Natural killer cell (primary cell): ENCODE results near the gene FBXO4. TPM values are rescaled to one million over a fixed set of nuclear protein-coding genes. Genes with fewer than 3 reads are reported as not detected.

Source experiments
- ATAC-seq, 3 donors: fragments of 150-1000 bp in 2 of 3; fragments of 200-7000 bp in 1 of 3; cut with Tn5 transposase; 1 replicate in 1 of 3; 2 replicates in 2 of 3; pipeline ENCODE4 v1.10.0; 2021; ENCODE audit warnings: mild to moderate bottlenecking in 2 of 3, moderate library complexity in 2 of 3
- DNase-seq, 2 donors: peaks; one replicate each; pipeline versions ENCODE4 v3.0.0 to v3.0.0-alpha.2; 2013 to 2021; ENCODE audit warnings: mixed read lengths in 1 of 2
- H3K27ac ChIP-seq: one replicate; pipeline ENCODE4 v1.5.1; 2013; ENCODE audit warnings: mild to moderate bottlenecking, low read length
- H3K27me3 ChIP-seq: one replicate; pipeline ENCODE4 v1.6.1; 2013; ENCODE audit warnings: low read length; ENCODE audit not compliant: control insufficient read depth, insufficient read depth
- H3K36me3 ChIP-seq: one replicate; pipeline ENCODE4 v1.6.1; 2013; ENCODE audit warnings: low read length; ENCODE audit not compliant: control insufficient read depth, insufficient read depth
- H3K4me1 ChIP-seq: one replicate; pipeline ENCODE4 v1.6.1; 2013; ENCODE audit warnings: low read length; ENCODE audit not compliant: control insufficient read depth, insufficient read depth
- H3K4me3 ChIP-seq: one replicate; pipeline ENCODE4 v1.5.1; 2013; ENCODE audit warnings: low read length
- H3K9me3 ChIP-seq: one replicate; pipeline ENCODE4 v1.6.1; 2013; ENCODE audit warnings: low read length; ENCODE audit not compliant: control insufficient read depth, insufficient read depth
- H3K27ac Mint-ChIP-seq, 2 donors: one replicate each; pipeline ENCODE4 v1.8.0; 2022; ENCODE audit warnings: mild to moderate bottlenecking in 2 of 2, mixed read lengths in 2 of 2, moderate library complexity in 1 of 2
- H3K27me3 Mint-ChIP-seq, 2 donors: one replicate each; pipeline ENCODE4 v1.8.0; 2022; ENCODE audit warnings: low read depth in 2 of 2, mixed read lengths in 2 of 2
- H3K36me3 Mint-ChIP-seq: one replicate; pipeline ENCODE4 v1.8.0; 2022; ENCODE audit warnings: mixed read lengths
- H3K4me1 Mint-ChIP-seq, 2 donors: one replicate each; pipeline ENCODE4 v1.8.0; 2022; ENCODE audit warnings: mixed read lengths in 2 of 2
- H3K4me3 Mint-ChIP-seq: one replicate; pipeline ENCODE4 v1.8.0; 2022; ENCODE audit warnings: mild to moderate bottlenecking, moderate library complexity, mixed read lengths
- H3K9me3 Mint-ChIP-seq, 2 donors: one replicate each; pipeline ENCODE4 v1.8.0; 2022; ENCODE audit warnings: mixed read lengths in 2 of 2
- WGBS: methylation state at CpG from one replicate; pipeline ENCODE4 v1.1.7; 2013; ENCODE audit warnings: missing lambda C conversion rate; ENCODE audit not compliant: insufficient coverage; 5-methylcytosine and 5-hydroxymethylcytosine counted together
- intact Hi-C: fragments of 100-400 bp; cut with micrococcal nuclease; formaldehyde crosslinking; loops from one replicate; pipeline ENCODE4 v1.14.2; 2022
- total RNA-seq, 4 donors: library from RNA; stranded (reverse); fragments of 120-200 nt in 1 of 4; gene quantifications; one replicate each; pipeline versions ENCODE4 v1.2.3 to v1.2.4, GENCODE V29; 2013 to 2022
- TF ChIP-seq, protein P1 (sequence below): fragments of 200-600 bp; IDR thresholded peaks from one replicate; pipeline ENCODE4 v1.8.0; 2022; ENCODE audit warnings: antibody characterized with exemption

Gene FBXO4
- total RNA-seq, 3 donors from 2014 or later (not counting 1 experiment from before 2014, with no cell fraction given), result 13.2 to 14.9 (median 13.4) TPM

- Histone ChIP-seq H3K9me3 (no peaks in the 10 kb centered on the region), H3K27me3 (no peaks in the 10 kb centered on the region), H3K27ac (peak overlapping the region; percentile 88), H3K4me1 (peaks cover 13% of the 10 kb centered on the region), H3K36me3 (peaks cover 15% of the 10 kb centered on the region), H3K4me3 (peak overlapping the region; percentile 81)
- WGBS, result 37% methylated on average over 4 of the region's 4 CpGs
- ATAC-seq (no peak), DNase-seq (no peak)
- peak overlapping the region; percentile 89 for H3K4me3 Mint-ChIP-seq
- peaks cover 10 to 17% of the 10 kb centered on the region in 2 donors for H3K4me1 Mint-ChIP-seq
- TF ChIP-seq, protein P1, sequence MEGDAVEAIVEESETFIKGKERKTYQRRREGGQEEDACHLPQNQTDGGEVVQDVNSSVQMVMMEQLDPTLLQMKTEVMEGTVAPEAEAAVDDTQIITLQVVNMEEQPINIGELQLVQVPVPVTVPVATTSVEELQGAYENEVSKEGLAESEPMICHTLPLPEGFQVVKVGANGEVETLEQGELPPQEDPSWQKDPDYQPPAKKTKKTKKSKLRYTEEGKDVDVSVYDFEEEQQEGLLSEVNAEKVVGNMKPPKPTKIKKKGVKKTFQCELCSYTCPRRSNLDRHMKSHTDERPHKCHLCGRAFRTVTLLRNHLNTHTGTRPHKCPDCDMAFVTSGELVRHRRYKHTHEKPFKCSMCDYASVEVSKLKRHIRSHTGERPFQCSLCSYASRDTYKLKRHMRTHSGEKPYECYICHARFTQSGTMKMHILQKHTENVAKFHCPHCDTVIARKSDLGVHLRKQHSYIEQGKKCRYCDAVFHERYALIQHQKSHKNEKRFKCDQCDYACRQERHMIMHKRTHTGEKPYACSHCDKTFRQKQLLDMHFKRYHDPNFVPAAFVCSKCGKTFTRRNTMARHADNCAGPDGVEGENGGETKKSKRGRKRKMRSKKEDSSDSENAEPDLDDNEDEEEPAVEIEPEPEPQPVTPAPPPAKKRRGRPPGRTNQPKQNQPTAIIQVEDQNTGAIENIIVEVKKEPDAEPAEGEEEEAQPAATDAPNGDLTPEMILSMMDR, result no peak
- H3K27me3 Mint-ChIP-seq, result no peaks in the 10 kb centered on the region
- intact Hi-C loops, result loop anchor here (10.0 kb wide), 1 partner anchor 1090 kb away; no protein-coding TSS in a partner anchor
- H3K9me3 Mint-ChIP-seq, result no peaks in the 10 kb centered on the region
- H3K27ac Mint-ChIP-seq, result peak overlapping the region; percentile 94 to 96
- peaks cover 7% of the 10 kb centered on the region for H3K36me3 Mint-ChIP-seq
Observed at GRCh38 chr5:41924526-41924871, 582 bp upstream of the FBXO4 start.

GRCh38 chr5:41925555-41925951, 472 bp downstream of the FBXO4 start:
- no peaks in the 10 kb centered on the region for H3K9me3 ChIP-seq
- peaks cover 13% of the 10 kb centered on the region for H3K4me1 ChIP-seq
- H3K36me3 Mint-ChIP-seq, result no peaks in the 10 kb centered on the region
- no peaks in the 10 kb centered on the region for H3K27me3 ChIP-seq
- intact Hi-C loops, result loop anchor here (1.0 to 10.0 kb wide), 4 partner anchors 21 to 1089 kb away; partner anchors contain the start of genes OXCT1 and RIMOC1
- H3K4me3 Mint-ChIP-seq, result peak overlapping the region; percentile 89
- H3K27me3 Mint-ChIP-seq, result no peaks in the 10 kb centered on the region
- WGBS, result under 1% methylated on average over 18 of the region's 18 CpGs
- H3K36me3 ChIP-seq, result peaks cover 5% of the 10 kb centered on the region
- peak overlapping the region; percentile 94 to 96 for H3K27ac Mint-ChIP-seq
- H3K27ac ChIP-seq, result peak overlapping the region; percentile 88
- ATAC-seq, result peak in 1 of 3 donors; percentile 35
- peaks cover 10 to 17% of the 10 kb centered on the region in 2 donors for H3K4me1 Mint-ChIP-seq
- TF ChIP-seq, protein P1, result no peak
- peak overlapping the region; percentile 81 for H3K4me3 ChIP-seq
- no peaks in the 10 kb centered on the region for H3K9me3 Mint-ChIP-seq
- no peak for DNase-seq

GRCh38 chr5:41927604-41928003, 2.5 kb downstream of the FBXO4 start:
- Histone ChIP-seq H3K36me3 (peaks cover 5% of the 10 kb centered on the region), H3K9me3 (no peaks in the 10 kb centered on the region), H3K27me3 (no peaks in the 10 kb centered on the region), H3K27ac (no peak overlapping the region), H3K4me3 (no peak overlapping the region), H3K4me1 (peaks cover 13% of the 10 kb centered on the region)
- no peak for DNase-seq
- no peak for ATAC-seq
- no peaks in the 10 kb centered on the region for H3K27me3 Mint-ChIP-seq
- peaks cover 10 to 17% of the 10 kb centered on the region in 2 donors for H3K4me1 Mint-ChIP-seq
- intact Hi-C loops, result loop anchor here (5.0 to 10.0 kb wide), 2 partner anchors 70 to 1087 kb away; no protein-coding TSS in a partner anchor
- TF ChIP-seq, protein P1, result no peak
- H3K27ac Mint-ChIP-seq, result peak overlapping the region in 1 of 2 donors; percentile 94
- peaks cover 13% of the 10 kb centered on the region for H3K36me3 Mint-ChIP-seq
- no peaks in the 10 kb centered on the region for H3K9me3 Mint-ChIP-seq
- no peak overlapping the region for H3K4me3 Mint-ChIP-seq
- 100% methylated on average over 2 of the region's 4 CpGs for WGBS

GRCh38 chr5:41929035-41929434, 4.0 kb downstream of the FBXO4 start:
- H3K4me3 ChIP-seq, result no peak overlapping the region
- H3K4me1 Mint-ChIP-seq, result peaks cover 10 to 17% of the 10 kb centered on the region in 2 donors
- intact Hi-C loops, result loop anchor here (5.0 to 10.0 kb wide), 2 partner anchors 72 to 1086 kb away; no protein-coding TSS in a partner anchor

More at GRCh38 chr5:41929035-41929434, 4.0 kb downstream of the FBXO4 start:
- H3K27ac ChIP-seq, result no peak overlapping the region
- ATAC-seq (no peak), DNase-seq (no peak)
- TF ChIP-seq, protein P1, result no peak
- no peak overlapping the region for H3K4me3 Mint-ChIP-seq
- H3K27ac Mint-ChIP-seq, result no peak overlapping the region
- peaks cover 13% of the 10 kb centered on the region for H3K36me3 Mint-ChIP-seq
- H3K27me3 Mint-ChIP-seq, result no peaks in the 10 kb centered on the region
- no peaks in the 10 kb centered on the region for H3K9me3 Mint-ChIP-seq
- peaks cover 11% of the 10 kb centered on the region for H3K36me3 ChIP-seq
- no peaks in the 10 kb centered on the region for H3K27me3 ChIP-seq
- H3K4me1 ChIP-seq, result peaks cover 13% of the 10 kb centered on the region
- H3K9me3 ChIP-seq, result no peaks in the 10 kb centered on the region
